HepG2 (cell line): ENCODE results near the gene TEX22. TPM values are rescaled to one million over a fixed set of nuclear protein-coding genes. Genes with fewer than 3 reads are reported as not detected.

Source experiments
- GABPB1 ChIP-seq: IDR thresholded peaks from 2 replicates; pipeline ENCODE4 v1.6.1; 2016; ENCODE audit warnings: mild to moderate bottlenecking, missing genetic modification reagents, moderate library complexity, missing compliant biosample characterization
- GMEB1 ChIP-seq: sonication (generic); formaldehyde crosslinking; IDR thresholded peaks from 2 replicates; pipeline ENCODE4 v1.5.1; 2020; ENCODE audit warnings: missing genetic modification reagents, mild to moderate bottlenecking, borderline replicate concordance
- NCOR1 ChIP-seq: fragments of 200-600 bp; sonication (generic); IDR thresholded peaks from 2 replicates; pipeline ENCODE4 v1.7.0; 2017; ENCODE audit warnings: antibody characterized with exemption, low read length, borderline replicate concordance
- PATZ1 ChIP-seq: sonication (generic); formaldehyde crosslinking; IDR thresholded peaks from 2 replicates; pipeline ENCODE4 v1.4.0; 2020; ENCODE audit warnings: missing genetic modification reagents
- SAP130 ChIP-seq: IDR thresholded peaks from 2 replicates; pipeline ENCODE4 v1.6.1; 2016; ENCODE audit warnings: low read depth
- USF2 ChIP-seq, 2 experiments: sonication (generic) in 1 of 2; formaldehyde crosslinking in 1 of 2; IDR thresholded peaks; 2 replicates each; pipeline versions ENCODE4 v1.5.1 to v1.6.1; 2011 to 2020; ENCODE audit warnings: borderline replicate concordance in 1 of 2, low read depth in 1 of 2, low read length in 1 of 2, mild to moderate bottlenecking in 1 of 2, missing genetic modification reagents in 1 of 2, moderate library complexity in 1 of 2
- ZIK1 ChIP-seq: sonication (generic); formaldehyde crosslinking; IDR thresholded peaks from 2 replicates; pipeline ENCODE4 v1.5.0; 2020; ENCODE audit warnings: mild to moderate bottlenecking, low read depth, missing genetic modification reagents, borderline replicate concordance
- ZNF615 ChIP-seq: sonication (generic); formaldehyde crosslinking; IDR thresholded peaks from 2 replicates; pipeline ENCODE4 v1.5.0; 2020; ENCODE audit warnings: mild to moderate bottlenecking, missing genetic modification reagents, borderline replicate concordance
- ZNF646 ChIP-seq: sonication (generic); formaldehyde crosslinking; IDR thresholded peaks from 2 replicates; pipeline ENCODE4 v1.9.0; 2021; ENCODE audit warnings: mild to moderate bottlenecking, missing genetic modification reagents
- ZNF800 ChIP-seq: sonication (generic); formaldehyde crosslinking; IDR thresholded peaks from 2 replicates; pipeline ENCODE4 v1.4.0; 2020; ENCODE audit warnings: missing genetic modification reagents
- ZNF883 ChIP-seq: sonication (generic); formaldehyde crosslinking; IDR thresholded peaks from 2 replicates; pipeline ENCODE4 v1.5.1; 2020; ENCODE audit warnings: mild to moderate bottlenecking, missing genetic modification reagents; ENCODE audit errors: not compliant biosample characterization
- polyA plus RNA-seq, 8 experiments: library from polyadenylated mRNA; depleted of rRNA in 3 of 8; stranded (reverse) in 7 of 8; unstranded in 1 of 8; fragments of >200 nt; fragmentation: Illumina TruSeq in 4 of 8; extraction: Trizol in 4 of 8; gene quantifications; 2 replicates each; pipeline versions ENCODE4 v1.2.1 to v1.2.3, GENCODE V29; 2011 to 2016; ENCODE audit warnings: low read depth in 4 of 8, missing spikeins in 1 of 8, mixed read lengths in 1 of 8; ENCODE audit not compliant: insufficient read depth in 1 of 8
- total RNA-seq, 5 experiments: library from RNA; depleted of rRNA; stranded (reverse); fragments of >200 nt; fragmentation: Illumina TruSeq; extraction: Trizol; gene quantifications; 2 replicates each; pipeline ENCODE4 v1.2.3, GENCODE V29; 2016; ENCODE audit warnings: low read depth in 1 of 5

The TEX22 gene
- total and polyA plus RNA-seq, 2 of the 13 experiments (the other 11 are each of a cell fraction or from before 2014, with no cell fraction given): 0.07 to 0.27 TPM

GRCh38 chr14:105414456-105415371, 16.4 kb downstream of the TEX22 start (continued):
- 0 out of 2 replicates have a peak, but pooled peaks have one; percentile 28 for TF ChIP-seq ZNF800 (CRISPR knock-in tag)
- no peak for TF ChIP-seq NCOR1
- TF ChIP-seq ZIK1: no peak
- TF ChIP-seq GABPB1 (CRISPR knock-in tag): peak; percentile 76
- TF ChIP-seq PATZ1 (CRISPR knock-in tag): 0 out of 2 replicates have a peak, but pooled peaks have one; percentile 41
- TF ChIP-seq SAP130 (CRISPR knock-in tag): peak; percentile 16; the same call in 1 of the 2 replicates
- TF ChIP-seq ZNF646 (CRISPR knock-in tag): 0 out of 2 replicates have a peak, but pooled peaks have one; percentile 30
- TF ChIP-seq USF2 (IDR thresholded peaks at IDR 0.05; ENCODE audit: low read depth, low read length): no peak
- TF ChIP-seq USF2 (CRISPR knock-in tag; IDR thresholded peaks at IDR 0.05; ENCODE audit: borderline replicate concordance): no peak
- TF ChIP-seq ZNF883 (CRISPR knock-in tag): no peak
- 0 out of 2 replicates have a peak, but pooled peaks have one; percentile 24 for TF ChIP-seq GMEB1
- 0 out of 2 replicates have a peak, but pooled peaks have one; percentile 24 for TF ChIP-seq ZNF615
